HepG2 (cell line): ENCODE data around the gene DNAJB5. TPM values are rescaled to one million over a fixed set of nuclear protein-coding genes. Genes with fewer than 3 reads are reported as not detected.

Experiments
- ATAC-seq: fragments of 200-7000 bp; cut with Tn5 transposase; 3 replicates; pipeline ENCODE4 v1.9.1; 2020; ENCODE audit warnings: mild to moderate bottlenecking, moderate library complexity
- BruUV-seq: library from RNA; stranded (reverse); fragments of 400-500 nt; replicated peaks from 2 replicates; lab custom pipeline; 2021; lab: Mats Ljungman, UMichigan
- CTCF ChIA-PET: fragments of 300-600 bp; formaldehyde crosslinking; extraction: SDS; loops from one replicate; lab custom pipeline; 2021; ENCODE audit warnings: low total read pairs, inconsistent platforms, low intra/inter-chr PET ratio; lab: Yijun Ruan, JAX
- POLR2A ChIA-PET: fragments of 350-600 bp; sonication (Branson Sonifier 250); formaldehyde crosslinking; loops from one replicate; lab custom pipeline; 2020; ENCODE audit warnings: antibody characterized with exemption, inconsistent platforms; lab: Yijun Ruan, JAX
- DNase-seq: peaks from one replicate; pipeline ENCODE4 v3.0.0-alpha.2; 2015; ENCODE audit warnings: low spot score
- FAIRE-seq: peaks from 3 replicates; lab custom pipeline; 2011; peaks lifted over from hg19 to GRCh38; lab: Jason Lieb, UNC
- H2AFZ ChIP-seq: one replicate; pipeline ENCODE4 v1.6.1; 2011; ENCODE audit warnings: low read length, inconsistent platforms
- H3K27ac ChIP-seq: fragments of 300-600 bp; 3 replicates; pipeline ENCODE4 v1.8.0; 2011; ENCODE audit warnings: mixed run types, mild to moderate bottlenecking, mixed read lengths, low read length, inconsistent platforms; ENCODE audit not compliant: insufficient read depth; ENCODE audit errors: extremely low read length
- H3K27me3 ChIP-seq, 2 experiments: fragments of 200-600 bp in 1 of 2; 2 replicates in 1 of 2; 3 replicates in 1 of 2; pipeline versions ENCODE4 v1.6.0 to v1.8.0; 2011; ENCODE audit warnings: low read length in 2 of 2, mild to moderate bottlenecking in 2 of 2, moderate library complexity in 2 of 2, inconsistent platforms in 1 of 2; ENCODE audit not compliant: insufficient read depth in 2 of 2, control insufficient read depth in 1 of 2
- H3K36me3 ChIP-seq, 2 experiments: fragments of 200-600 bp in 1 of 2; replicated peaks in 1 of 2; 2 replicates in 1 of 2; 3 replicates in 1 of 2; pipeline versions ENCODE4 v1.5.1 to v1.8.0; 2011; ENCODE audit warnings: low read length in 2 of 2, inconsistent platforms in 1 of 2; ENCODE audit not compliant: insufficient read depth in 2 of 2, control insufficient read depth in 1 of 2
- H3K4me1 ChIP-seq: 2 replicates; pipeline ENCODE4 v1.5.1; 2012; ENCODE audit warnings: low read length, inconsistent platforms; ENCODE audit not compliant: insufficient read depth
- H3K4me2 ChIP-seq: 2 replicates; pipeline ENCODE4 v1.6.0; 2011; ENCODE audit warnings: low read depth, low read length, inconsistent platforms
- H3K4me3 ChIP-seq, 3 experiments: fragments of 200-600 bp in 1 of 3; sonication (generic), shearing (Covaris generic) in 1 of 3; replicated peaks in 1 of 3; 2 replicates each; pipeline ENCODE4 v1.5.1; 2011 to 2016; ENCODE audit warnings: low read length in 3 of 3, inconsistent platforms in 2 of 3, low read depth in 2 of 3, mild to moderate bottlenecking in 2 of 3, control low read depth in 1 of 3, mixed read lengths in 1 of 3; ENCODE audit not compliant: insufficient read depth in 1 of 3
- H3K79me2 ChIP-seq: one replicate; pipeline ENCODE4 v1.6.1; 2011; ENCODE audit warnings: low read length, inconsistent platforms; ENCODE audit not compliant: insufficient read depth
- H3K9ac ChIP-seq: 2 replicates; pipeline ENCODE4 v1.6.0; 2011; ENCODE audit warnings: mild to moderate bottlenecking, low read depth, low read length, inconsistent platforms; ENCODE audit not compliant: insufficient read depth
- H3K9me3 ChIP-seq: 2 replicates; pipeline ENCODE4 v1.5.1; 2012; ENCODE audit warnings: mild to moderate bottlenecking, low read length
- H4K20me1 ChIP-seq: 2 replicates; pipeline ENCODE4 v1.6.0; 2011; ENCODE audit warnings: inconsistent platforms, mild to moderate bottlenecking, low read length, moderate library complexity; ENCODE audit not compliant: insufficient read depth
- FOSL2 ChIP-seq: sonication (generic); formaldehyde crosslinking; IDR thresholded peaks from 2 replicates; pipeline ENCODE4 v1.4.0; 2020; ENCODE audit warnings: missing genetic modification reagents
- GPN1 ChIP-seq: sonication (generic); formaldehyde crosslinking; IDR thresholded peaks from 2 replicates; pipeline ENCODE4 v1.5.1; 2020; ENCODE audit warnings: missing genetic modification reagents, borderline replicate concordance
- MED13 ChIP-seq: sonication (generic); formaldehyde crosslinking; IDR thresholded peaks from 2 replicates; pipeline ENCODE4 v1.5.0; 2020; ENCODE audit warnings: missing genetic modification reagents
- MIER3 ChIP-seq: IDR thresholded peaks from 2 replicates; pipeline ENCODE4 v1.6.1; 2016; ENCODE audit warnings: missing compliant biosample characterization, borderline replicate concordance
- MIXL1 ChIP-seq: IDR thresholded peaks from 2 replicates; pipeline ENCODE4 v1.6.1; 2016
- ZFP41 ChIP-seq: sonication (generic); formaldehyde crosslinking; IDR thresholded peaks from 2 replicates; pipeline ENCODE4 v1.4.0; 2020; ENCODE audit warnings: mild to moderate bottlenecking, missing genetic modification reagents, borderline replicate concordance
- ZNF432 ChIP-seq: sonication (generic); formaldehyde crosslinking; IDR thresholded peaks from 2 replicates; pipeline ENCODE4 v1.5.0; 2020; ENCODE audit warnings: missing genetic modification reagents, mild to moderate bottlenecking, borderline replicate concordance
- ZNF619 ChIP-seq: sonication (generic); formaldehyde crosslinking; IDR thresholded peaks from 2 replicates; pipeline ENCODE4 v1.4.0; 2020; ENCODE audit warnings: mild to moderate bottlenecking, missing genetic modification reagents
- ZNF777 ChIP-seq: sonication (generic); formaldehyde crosslinking; IDR thresholded peaks from 2 replicates; pipeline ENCODE4 v1.4.0; 2020; ENCODE audit warnings: missing genetic modification reagents
- ZSCAN31 ChIP-seq: sonication (generic); formaldehyde crosslinking; IDR thresholded peaks from 2 replicates; pipeline ENCODE4 v1.5.0; 2020; ENCODE audit warnings: low read depth, mild to moderate bottlenecking, missing genetic modification reagents
- WGBS: methylation state at CpG from one replicate; pipeline ENCODE4 v1.1.6; 2017; ENCODE audit warnings: low lambda C conversion rate; 5-methylcytosine and 5-hydroxymethylcytosine counted together
- in situ Hi-C: cut with HindIII; loops from 2 replicates; pipeline ENCODE4 v1.10.0; 2017; ENCODE audit warnings: low pct_unique_long_range_greater_than_20kb; ENCODE audit not compliant: extremely low pct_ligation_motif_present
- intact Hi-C: fragments of 100-400 bp; cut with micrococcal nuclease; formaldehyde crosslinking; loops from one replicate; pipeline ENCODE4 v1.10.0; 2022; ENCODE audit not compliant: unreplicated experiment
- polyA plus RNA-seq, 8 experiments: library from polyadenylated mRNA; depleted of rRNA in 3 of 8; stranded (reverse) in 7 of 8; unstranded in 1 of 8; fragments of >200 nt; fragmentation: Illumina TruSeq in 4 of 8; extraction: Trizol in 4 of 8; gene quantifications; 2 replicates each; pipeline versions ENCODE4 v1.2.1 to v1.2.3, GENCODE V29; 2011 to 2016; ENCODE audit warnings: low read depth in 4 of 8, missing spikeins in 1 of 8, mixed read lengths in 1 of 8; ENCODE audit not compliant: insufficient read depth in 1 of 8
- total RNA-seq, 5 experiments: library from RNA; depleted of rRNA; stranded (reverse); fragments of >200 nt; fragmentation: Illumina TruSeq; extraction: Trizol; gene quantifications; 2 replicates each; pipeline ENCODE4 v1.2.3, GENCODE V29; 2016; ENCODE audit warnings: low read depth in 1 of 5
- TF ChIP-seq, protein P1 (sequence below): sonication (generic); formaldehyde crosslinking; IDR thresholded peaks from 2 replicates; pipeline ENCODE4 v1.4.0; 2020; ENCODE audit warnings: mild to moderate bottlenecking, missing genetic modification reagents
- TF ChIP-seq, protein P2 (sequence below): sonication (generic); formaldehyde crosslinking; IDR thresholded peaks from 2 replicates; pipeline ENCODE4 v1.8.1; 2023; ENCODE audit warnings: missing genetic modification reagents, mild to moderate bottlenecking, borderline replicate concordance

DNAJB5 gene
- total and polyA plus RNA-seq, 2 of the 13 experiments (the other 11 are each of a cell fraction or from before 2014, with no cell fraction given), result 0.40 to 0.69 TPM

DNA sequence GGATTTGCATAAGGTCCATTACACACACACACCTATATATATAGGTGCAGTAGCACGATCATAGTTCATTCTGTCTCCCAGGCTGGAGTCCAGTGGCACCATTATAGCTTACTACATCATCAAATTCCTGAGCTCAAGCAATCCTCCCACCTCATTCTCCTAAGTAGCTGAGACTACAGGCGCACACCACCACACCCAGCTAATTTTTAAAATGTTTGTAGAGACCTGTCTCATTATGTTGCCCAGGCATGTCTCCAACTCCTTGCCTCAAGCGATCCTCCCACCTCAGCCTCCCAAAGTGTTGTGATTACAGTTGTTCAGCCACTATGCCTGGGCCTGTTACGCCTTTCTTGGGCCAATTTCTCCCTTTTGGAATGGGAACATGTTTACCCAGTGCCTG is 39.7 kb downstream of the DNAJB5 start:
- Histone ChIP-seq H3K4me1 (no peaks in the 10 kb centered on the region), H3K9ac (no peak overlapping the region), H4K20me1 (no peaks in the 10 kb centered on the region), H3K27me3 (no peaks in the 10 kb centered on the region), H3K36me3 (no peaks in the 10 kb centered on the region), H3K27ac (no peak overlapping the region), H3K9me3 (no peaks in the 10 kb centered on the region), H2AFZ (no peak overlapping the region), H3K4me3 (no peak overlapping the region), H3K79me2 (no peaks in the 10 kb centered on the region), H3K4me2 (no peak overlapping the region)
- TF ChIP-seq ZNF619 (CRISPR knock-in tag), result no peak
- no peak for TF ChIP-seq ZNF432 (CRISPR knock-in tag)
- TF ChIP-seq MIER3, result no peak
- TF ChIP-seq ZNF777 (CRISPR knock-in tag), result no peak
- TF ChIP-seq, protein P1, sequence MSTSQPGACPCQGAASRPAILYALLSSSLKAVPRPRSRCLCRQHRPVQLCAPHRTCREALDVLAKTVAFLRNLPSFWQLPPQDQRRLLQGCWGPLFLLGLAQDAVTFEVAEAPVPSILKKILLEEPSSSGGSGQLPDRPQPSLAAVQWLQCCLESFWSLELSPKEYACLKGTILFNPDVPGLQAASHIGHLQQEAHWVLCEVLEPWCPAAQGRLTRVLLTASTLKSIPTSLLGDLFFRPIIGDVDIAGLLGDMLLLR (CRISPR knock-in tag), result no peak
- TF ChIP-seq FOSL2, result no peak
- TF ChIP-seq ZFP41, result no peak
- TF ChIP-seq MED13, result no peak
- no peak for TF ChIP-seq GPN1 (CRISPR knock-in tag)
- TF ChIP-seq, protein P2, sequence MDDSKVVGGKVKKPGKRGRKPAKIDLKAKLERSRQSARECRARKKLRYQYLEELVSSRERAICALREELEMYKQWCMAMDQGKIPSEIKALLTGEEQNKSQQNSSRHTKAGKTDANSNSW (CRISPR knock-in tag), result no peak
- no peak for TF ChIP-seq ZSCAN31 (CRISPR knock-in tag)
- TF ChIP-seq MIXL1 (CRISPR knock-in tag), result no peak
- in situ Hi-C loops (no loop called here), intact Hi-C loops (no loop called here)
- ChIA-PET CTCF (no interaction called here), POLR2A (no interaction called here)
- DNase-seq (no peak), FAIRE-seq (no peak), ATAC-seq (no peak)
- BruUV-seq, result no TSS peak
- WGBS, result 73% methylated on average over 2 of the region's 4 CpGs
